T-helper 22 cell (primary cell): ENCODE results near the gene AMIGO1.
"Not testable (repeated sequence)": the region's sequence is repeated elsewhere in the genome, so short reads cannot be mapped to it uniquely, and the experiment has no call there.

ENCODE experiments used
- DNase-seq: peaks from one replicate; pipeline ENCODE4 v3.0.0-alpha.2; 2020; ENCODE audit warnings: low read depth

Gene AMIGO1

GRCh38 chr1:109483672-109484518 lies 25.6 kb downstream of the AMIGO1 start, which contains the start of gene ATXN7L2:
TSS of gene ATXN7L2 (plus strand) at chr1:109483905. CDS start at chr1:109483954, 49 bp downstream.
- DNase-seq: peak; percentile 89

GRCh38 chr1:109482791-109483671 lies 26.5 kb downstream of the AMIGO1 start:
- DNase-seq: peak; percentile 42

GRCh38 chr1:109482242-109482641 lies 27.3 kb downstream of the AMIGO1 start:
- no peak for DNase-seq

GRCh38 chr1:109481646-109482045 lies 27.9 kb downstream of the AMIGO1 start:
- no peak for DNase-seq

GRCh38 chr1:109479901-109480300 lies 29.6 kb downstream of the AMIGO1 start:
- no peak for DNase-seq

DNA sequence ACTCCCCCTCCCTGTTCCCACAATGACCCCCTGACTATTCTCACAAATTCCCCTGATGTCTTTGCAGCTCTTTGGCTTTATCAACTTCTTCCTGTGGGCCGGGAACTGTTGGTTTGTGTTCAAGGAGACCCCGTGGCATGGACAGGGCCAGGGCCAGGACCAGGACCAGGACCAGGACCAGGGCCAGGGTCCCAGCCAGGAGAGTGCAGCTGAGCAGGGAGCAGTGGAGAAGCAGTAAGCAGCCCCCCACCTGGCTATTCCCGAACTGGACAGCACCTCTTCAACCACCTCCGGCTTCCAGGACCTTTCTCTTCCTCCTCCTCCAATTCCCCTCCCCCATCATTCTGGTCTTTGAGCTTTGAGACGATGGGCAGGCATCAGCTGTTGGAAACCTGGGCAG lies 30.2 kb downstream of the AMIGO1 start:
- no peak for DNase-seq

DNA sequence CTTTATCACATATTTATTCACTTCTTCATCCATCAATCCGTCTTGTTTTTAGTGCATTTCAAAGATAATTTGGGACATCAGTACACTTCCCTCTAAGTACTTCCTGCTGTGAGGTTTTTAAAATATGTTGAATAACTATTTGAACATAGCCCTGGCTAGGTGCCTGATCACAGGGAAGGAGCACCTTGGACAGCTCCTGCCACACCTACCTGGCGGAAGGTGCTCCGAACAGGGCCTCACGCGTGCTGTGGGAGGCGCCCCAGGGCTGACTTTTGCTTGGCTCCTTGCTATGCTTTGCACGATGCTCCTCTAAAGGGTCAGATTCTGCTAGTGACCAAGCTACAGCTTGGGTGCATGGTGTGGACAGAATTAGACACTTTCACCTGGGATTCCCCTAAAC lies 30.7 kb downstream of the AMIGO1 start:
- DNase-seq: no peak

DNA sequence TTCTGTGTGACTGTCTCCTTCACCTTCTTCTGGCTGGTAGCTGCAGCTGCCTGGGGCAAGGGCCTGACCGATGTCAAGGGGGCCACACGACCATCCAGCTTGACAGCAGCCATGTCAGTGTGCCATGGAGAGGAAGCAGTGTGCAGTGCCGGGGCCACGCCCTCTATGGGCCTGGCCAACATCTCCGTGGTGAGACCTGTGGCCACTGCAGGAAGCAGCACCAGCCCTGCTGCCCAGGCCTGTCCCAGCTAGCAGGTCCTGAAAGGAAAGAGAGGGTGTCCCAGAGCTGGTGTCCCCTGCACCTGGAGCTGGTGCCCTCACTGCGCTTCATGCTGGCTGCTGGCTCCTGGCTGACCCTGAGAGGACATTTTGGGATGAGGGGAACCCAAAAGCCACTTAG lies 31.7 kb downstream of the AMIGO1 start:
- no peak for DNase-seq

GRCh38 chr1:109476825-109477224 lies 32.7 kb downstream of the AMIGO1 start:
- DNase-seq: no peak

GRCh38 chr1:109475261-109475660 lies 34.3 kb downstream of the AMIGO1 start:
- no peak for DNase-seq

DNA sequence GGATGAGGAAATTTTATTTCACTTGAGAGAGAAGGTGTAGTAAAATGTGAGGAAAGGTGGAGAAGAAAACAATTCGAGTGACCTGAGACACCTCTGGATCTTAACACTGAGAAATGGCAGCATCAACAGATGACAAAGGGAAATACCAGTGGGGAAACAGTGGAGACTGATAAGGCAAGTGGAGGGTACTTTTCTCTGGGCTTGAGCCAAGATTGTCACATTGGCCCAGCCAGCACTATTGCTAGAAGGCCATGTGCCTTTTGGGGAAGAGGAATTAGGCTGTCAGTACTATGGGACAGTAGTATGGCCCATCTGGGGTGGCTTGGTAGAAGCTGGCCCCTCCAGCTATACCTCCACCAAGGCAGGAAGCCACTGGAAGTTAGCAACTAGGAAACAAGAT lies 34.8 kb downstream of the AMIGO1 start:
- DNase-seq: no peak

DNA sequence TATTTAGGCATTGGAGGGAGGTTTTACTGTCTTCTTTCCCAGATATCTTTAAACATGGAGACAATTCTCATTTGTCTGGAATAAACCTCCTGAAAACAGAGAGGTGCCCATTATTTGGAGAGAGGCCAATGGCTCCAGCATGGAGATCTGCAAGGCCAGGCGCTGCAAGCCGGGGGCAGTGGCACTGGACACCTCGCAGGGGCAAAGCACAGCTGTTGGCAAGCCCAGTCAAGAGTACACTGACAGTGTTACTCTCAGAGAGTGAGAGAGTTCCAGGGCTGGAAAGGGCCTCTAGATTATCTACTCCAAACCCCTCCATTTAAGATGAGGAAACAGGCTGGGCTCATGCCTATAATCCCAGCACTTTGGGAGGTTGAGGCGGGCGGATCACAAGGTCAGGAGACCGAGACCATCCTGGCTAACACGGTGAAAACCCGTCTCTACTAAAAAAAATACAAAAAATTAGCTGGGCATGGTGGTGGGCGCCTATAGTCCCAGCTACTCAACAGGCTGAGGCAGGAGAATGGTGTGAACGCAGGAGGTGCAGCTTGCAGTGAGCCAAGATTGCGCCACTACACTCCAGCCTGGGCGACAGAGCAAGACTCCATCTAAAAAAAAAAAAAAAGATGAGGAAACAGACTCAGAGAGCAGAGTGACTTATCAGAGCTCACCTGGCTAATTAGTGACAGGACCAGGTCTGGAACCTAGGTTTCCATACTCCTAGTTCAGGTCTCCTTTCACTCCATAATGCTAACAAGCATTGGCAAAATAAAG lies 36.1 kb downstream of the AMIGO1 start:
- DNase-seq: not testable (repeated sequence)

DNA sequence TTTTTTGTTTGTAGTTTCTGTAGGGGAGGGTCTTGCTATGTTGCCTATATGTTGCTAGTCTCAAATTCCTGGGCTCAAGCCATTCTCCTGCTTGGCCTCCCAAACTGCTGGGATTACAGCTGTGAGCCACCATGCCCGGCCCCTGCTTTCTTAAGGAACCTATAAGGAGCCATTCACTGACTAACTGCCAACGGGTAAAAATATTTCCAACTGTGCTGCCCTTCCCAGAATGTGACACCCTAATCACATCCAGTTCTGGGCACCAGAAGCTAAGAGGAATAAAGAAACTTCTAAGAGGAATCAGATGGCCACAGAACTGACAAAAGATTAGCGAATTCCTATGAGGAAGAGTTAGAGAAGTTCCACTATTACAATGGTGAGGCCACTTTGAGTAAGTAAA lies 36.7 kb downstream of the AMIGO1 start:
- no peak for DNase-seq

- DNase-seq: no peak
Observed at GRCh38 chr1:109470245-109470644, 39.3 kb downstream of the AMIGO1 start.

DNA sequence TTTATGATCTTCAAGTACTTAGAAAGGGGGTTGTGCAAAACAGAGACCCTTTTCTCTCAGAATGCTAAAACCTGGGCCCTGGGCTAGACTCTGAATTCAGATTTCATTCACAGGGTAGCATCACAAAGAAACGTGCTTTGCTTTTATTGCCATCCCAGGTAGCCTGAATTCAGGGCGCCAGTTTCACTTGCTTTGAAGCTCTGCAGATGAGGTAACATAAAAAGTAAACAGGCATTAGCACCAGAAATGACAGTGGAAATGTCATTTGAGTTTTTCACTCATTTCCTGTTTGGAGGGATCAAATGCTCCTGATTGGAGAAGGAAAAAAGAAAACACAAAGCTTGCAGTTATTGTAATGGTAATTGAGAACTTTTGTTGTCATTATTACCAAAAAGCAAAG lies 40.6 kb downstream of the AMIGO1 start:
- DNase-seq: no peak

DNA sequence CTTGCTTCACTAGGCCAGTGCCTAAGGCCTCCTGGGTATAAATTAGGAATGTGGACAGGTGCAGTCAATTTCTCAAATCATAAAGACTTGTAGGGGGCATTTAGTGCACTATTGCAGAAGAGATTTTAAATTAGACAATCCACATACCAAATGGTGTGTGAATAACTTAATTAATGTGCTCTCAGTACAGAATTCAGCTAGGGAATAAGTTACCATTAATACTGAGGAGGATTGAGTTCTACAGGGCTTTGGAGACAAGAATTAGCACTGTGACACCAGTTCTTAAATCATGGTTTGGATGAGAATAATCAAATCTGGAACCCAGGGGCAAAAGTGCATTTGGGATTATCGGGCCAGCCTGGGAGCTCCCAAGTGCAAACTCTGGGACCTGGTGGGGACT lies 41.5 kb downstream of the AMIGO1 start:
- no peak for DNase-seq

DNA sequence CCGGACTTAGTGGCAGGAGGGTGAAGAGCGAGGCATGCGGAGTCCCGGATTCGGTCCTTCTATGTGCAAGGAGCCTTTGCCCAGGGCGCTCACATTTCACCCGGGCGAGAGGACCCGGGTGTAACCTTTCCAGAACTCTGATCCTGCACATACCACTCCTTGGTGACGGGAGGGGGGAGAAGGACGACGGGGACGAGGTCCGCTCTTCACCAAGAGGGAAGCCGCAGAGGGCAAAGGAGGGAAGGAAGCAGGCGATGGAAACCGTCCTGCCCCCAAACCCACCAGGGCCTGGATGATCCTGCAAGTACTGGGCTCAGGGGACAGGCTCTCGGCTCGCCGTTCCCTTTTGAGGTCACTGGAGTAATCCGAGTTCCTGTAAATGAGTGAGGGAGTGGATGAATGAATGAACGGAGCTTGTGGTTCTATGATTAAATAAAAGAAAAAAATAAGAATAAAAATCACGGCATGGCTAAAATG lies 42.2 kb downstream of the AMIGO1 start:
- no peak for DNase-seq

DNA sequence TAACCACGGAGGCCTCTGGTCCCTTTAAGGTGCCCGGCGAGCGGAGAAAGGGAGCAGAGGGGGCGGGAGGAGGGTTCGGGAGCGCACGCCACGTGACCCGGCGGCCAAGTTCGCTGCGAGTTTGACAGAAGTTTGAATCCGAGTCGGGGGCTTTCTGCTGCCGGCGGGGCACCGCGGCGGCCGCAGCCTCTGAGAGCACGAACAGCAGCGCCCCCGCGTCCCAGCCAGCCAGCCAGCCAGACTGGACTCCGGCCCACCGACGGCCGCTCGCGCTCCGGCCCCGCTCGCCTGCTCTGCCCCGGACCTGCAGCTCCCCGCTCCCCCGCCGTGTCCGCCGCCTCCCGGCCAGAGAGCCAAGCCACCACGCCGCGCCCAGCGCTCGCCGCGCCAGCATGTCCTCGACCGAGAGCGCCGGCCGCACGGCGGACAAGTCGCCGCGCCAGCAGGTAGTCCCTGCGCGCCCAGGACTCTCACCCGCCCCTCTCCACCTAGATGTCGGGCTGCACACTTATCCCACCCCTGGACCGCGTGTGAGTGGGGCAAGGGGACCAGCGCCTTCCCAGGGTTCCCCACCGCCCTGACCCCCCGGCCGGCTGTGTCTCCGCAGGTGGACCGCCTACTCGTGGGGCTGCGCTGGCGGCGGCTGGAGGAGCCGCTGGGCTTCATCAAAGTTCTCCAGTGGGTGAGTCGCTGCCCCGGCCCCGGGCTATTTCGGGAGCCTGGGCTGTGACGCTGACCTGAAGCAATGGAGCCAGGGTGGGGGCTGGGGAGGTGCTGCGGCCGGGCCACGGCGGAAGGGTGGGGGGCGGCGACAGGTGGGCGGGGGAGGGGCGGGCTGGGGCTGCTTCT lies 42.9 kb downstream of the AMIGO1 start, which contains the start of gene SYPL2:
SYPL2 (plus strand) TSS at position 95 of the 849 bp plus-strand sequence; CDS start at position 393, 298 bp downstream.
- no peak for DNase-seq

DNA sequence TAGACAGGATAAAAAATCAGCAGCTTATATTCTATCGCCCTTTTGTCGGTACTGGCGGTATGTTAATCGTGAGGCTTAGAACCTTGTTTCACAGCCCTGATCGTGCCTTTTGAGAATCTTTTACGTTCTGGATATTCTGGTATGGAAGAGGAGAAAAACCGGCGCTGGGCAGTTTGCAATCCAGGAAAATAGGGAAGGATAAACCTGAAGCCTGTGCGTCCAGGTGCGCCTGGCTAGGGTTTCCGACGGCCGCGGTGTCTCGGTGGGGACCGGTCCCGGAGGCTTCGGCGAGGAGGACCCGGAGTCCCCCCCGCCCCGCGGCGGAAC lies 43.4 kb downstream of the AMIGO1 start:
- no peak for DNase-seq

DNA sequence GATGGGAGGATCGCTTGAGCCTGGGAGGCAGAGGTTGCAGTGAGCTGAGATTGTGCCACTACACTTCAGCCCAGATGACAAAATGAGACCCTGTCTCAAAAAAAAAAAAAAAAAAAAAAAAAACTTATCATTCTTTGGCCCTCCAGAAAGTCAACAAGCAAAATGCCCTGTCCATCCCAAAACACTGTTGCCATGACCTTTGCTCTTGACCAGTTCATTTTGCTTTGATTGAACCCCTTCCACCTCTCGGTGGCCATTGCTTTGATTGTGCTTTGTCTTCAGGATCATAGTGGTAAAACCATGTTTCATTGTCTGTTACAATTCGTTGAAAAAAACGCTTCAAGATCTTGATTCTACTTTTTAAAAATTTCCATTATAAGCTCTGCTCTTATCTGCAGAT lies 51.7 kb downstream of the AMIGO1 start:
- no peak for DNase-seq

GRCh38 chr1:109454497-109455133 lies 54.9 kb downstream of the AMIGO1 start:
- DNase-seq: no peak
